NCI-H1436 treated with DMSO at 0.1 percent for 48 hours (cell line): ENCODE results near the gene ATP6V0D1.

Experiments used
- DNase-seq: peaks from one replicate; lab custom pipeline; 2025; lab: John Stamatoyannopoulos, UW

Gene ATP6V0D1

GRCh38 chr16:67445441-67445912 is 35.5 kb downstream of the ATP6V0D1 start:
- DNase-seq = no peak

GRCh38 chr16:67445126-67445426 is 35.9 kb downstream of the ATP6V0D1 start:
- no peak for DNase-seq

DNA sequence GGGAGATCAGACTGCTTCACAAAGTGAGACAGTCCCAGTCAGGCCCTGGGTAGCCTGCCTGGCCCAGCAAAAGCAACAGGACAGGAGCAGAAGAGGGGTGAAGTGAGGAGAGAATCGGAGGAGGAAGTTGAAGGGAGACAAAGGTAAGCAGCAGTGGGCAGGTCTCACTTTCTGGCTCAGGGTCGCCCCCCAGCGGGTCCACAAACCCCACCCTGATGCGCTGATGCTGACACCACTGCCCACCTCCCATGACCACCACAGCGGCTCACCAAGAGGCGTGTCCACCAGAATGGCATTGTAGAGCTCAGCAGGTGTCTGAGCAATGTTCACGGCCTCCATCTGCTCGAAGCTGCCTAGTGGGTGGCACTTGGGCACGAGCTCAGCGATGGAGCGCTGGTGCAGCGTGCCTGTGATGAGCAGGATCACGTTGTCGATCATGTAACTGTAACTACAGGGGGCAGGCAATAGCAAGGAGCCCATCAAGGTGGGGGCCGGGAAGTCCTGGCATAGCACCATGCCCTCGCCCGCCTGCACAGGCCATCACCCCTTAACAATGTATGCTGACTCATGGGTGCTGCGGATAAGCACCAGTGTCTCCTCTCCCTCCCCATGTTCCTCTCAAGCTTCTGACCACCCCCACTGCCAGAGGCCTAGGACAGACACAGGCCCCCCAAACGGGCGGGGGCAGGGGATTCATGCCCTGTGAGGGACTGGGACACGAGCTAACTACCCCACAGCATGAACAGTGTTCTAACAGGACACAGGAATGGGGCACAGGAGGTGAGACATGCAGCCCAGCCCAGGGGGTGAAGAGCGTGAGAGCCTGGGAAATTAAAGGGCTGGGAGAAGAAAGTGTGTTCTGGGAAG is 36.5 kb downstream of the ATP6V0D1 start:
- no peak for DNase-seq

GRCh38 chr16:67443265-67443664 is 37.7 kb downstream of the ATP6V0D1 start:
- DNase-seq = no peak

GRCh38 chr16:67442581-67443255 is 38.2 kb downstream of the ATP6V0D1 start:
- no peak for DNase-seq

DNA sequence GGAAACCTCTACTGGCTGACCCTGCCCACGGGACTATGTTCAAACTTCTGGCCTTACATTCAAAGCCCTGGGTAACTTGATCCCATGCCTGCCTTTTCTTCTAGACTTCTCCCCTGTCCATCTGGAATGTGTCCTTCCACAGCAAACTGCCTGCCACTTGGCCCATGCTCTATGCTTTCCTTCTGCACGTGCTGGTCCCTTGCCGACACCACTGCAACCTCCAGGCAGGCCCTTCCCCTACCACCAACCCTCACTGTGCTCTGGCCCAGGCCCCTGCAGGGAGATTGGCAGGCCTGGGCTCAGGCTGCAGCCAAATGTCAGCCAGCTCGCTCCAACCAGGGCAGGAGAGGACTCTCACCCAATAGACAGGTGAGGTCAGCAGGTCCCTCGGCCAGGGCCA is 39.0 kb downstream of the ATP6V0D1 start:
- DNase-seq = no peak

- no peak for DNase-seq
Observed at GRCh38 chr16:67441271-67441753, 39.6 kb downstream of the ATP6V0D1 start.

- no peak for DNase-seq
Observed at GRCh38 chr16:67438824-67439393, 42.0 kb downstream of the ATP6V0D1 start.

DNA sequence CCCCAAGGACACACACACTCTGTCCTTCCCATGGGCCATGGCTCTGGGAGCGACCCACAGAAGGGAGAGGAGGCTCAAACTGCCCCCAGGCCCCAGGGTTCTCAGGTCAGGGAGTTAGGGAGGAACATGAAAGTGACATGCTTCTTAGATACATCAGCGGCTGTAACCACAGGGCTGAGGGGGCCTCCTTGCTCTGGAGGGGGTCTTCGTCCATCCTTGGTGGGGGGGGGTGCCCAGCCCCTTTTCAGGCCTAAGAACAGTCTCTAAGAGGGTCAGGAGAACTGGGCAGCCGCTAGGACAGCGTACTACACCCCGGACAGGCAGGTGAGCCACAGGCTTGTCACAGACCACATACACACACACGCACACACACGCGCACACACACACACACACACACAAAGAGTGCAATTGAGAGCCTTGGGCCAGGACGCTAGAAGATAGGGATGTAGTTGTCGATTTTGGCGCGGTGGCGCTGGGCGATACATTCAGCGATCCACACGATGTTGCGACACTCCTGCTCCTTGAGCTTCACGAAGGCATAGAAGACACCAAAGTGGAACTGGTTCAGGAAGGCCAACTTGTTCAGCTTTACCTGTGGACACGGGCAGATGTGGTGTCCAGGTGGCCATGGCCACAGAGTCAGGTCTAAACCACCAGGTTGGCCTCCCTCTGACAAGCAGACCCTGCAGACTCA is 42.7 kb downstream of the ATP6V0D1 start:
- DNase-seq = no peak

DNA sequence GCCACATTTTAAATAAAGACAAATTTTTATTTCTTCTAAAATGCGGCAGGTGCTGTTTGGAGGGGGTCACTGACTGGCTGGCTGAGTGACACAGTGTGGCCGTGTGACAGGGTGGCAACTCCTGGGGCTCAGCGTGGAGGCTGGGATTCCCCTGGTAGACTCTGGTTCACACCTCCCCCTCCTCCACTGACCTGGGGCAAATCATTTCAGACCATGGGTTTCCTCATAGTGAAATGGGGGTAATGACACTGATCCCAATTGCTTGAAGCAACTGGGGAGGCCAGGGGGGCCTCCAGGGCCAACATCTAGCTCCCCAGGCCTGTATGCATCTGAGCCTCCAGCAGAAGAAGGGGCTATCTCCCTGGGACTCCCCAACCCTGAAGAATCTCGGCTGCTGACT is 43.4 kb downstream of the ATP6V0D1 start:
- DNase-seq = no peak

DNA sequence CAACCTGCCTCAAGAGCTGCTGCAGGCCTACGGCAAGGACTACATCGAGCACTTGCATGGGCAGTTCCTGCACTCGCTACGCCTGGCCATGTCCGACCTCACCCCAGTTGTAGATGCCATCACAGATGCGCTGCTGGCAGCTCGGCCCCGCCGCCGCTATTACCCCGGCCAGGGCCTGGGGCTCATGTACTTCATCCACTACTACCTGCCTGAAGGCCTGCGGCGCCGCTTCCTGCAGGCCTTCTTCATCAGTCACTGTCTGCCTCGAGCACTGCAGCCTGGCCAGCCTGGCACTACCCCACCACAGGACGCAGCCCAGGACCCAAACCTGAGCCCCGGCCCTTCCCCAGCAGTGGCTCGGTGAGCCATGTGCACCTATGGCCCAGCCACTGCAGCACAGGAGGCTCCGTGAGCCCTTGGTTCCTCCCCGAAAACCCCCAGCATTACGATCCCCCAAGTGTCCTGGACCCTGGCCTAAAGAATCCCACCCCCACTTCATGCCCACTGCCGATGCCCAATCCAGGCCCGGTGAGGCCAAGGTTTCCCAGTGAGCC is 44.2 kb downstream of the ATP6V0D1 start:
- DNase-seq = no peak

- no peak for DNase-seq
Observed at GRCh38 chr16:67435758-67436164, 45.2 kb downstream of the ATP6V0D1 start.

DNA sequence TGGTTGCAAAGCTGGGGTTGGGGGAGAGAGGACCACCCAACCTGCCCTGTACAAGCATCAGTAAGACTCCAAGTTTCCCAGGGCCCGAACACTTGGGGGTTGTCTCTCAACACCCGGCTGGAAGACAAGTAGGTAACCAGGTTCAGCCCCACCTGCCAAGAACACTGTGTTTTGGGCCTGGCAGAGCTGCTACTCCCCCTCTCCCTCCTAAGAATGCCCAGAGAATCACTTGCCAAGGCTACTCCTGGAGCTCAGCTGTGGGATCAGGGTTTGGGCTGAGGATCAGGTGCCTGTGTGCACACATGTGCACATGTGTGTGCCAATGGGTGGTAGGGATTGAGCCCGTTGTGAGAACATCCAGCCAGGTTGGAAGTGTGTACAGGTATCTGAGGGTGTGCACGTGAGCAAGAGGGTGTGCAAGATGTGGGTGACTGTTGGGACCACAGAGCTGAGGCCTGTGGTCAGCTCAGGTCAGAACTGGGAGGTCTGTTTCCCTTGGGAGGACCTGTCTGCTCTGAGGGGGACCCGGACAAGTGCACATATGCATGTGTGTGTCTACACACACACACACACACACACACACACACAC is 47.7 kb downstream of the ATP6V0D1 start:
- DNase-seq = no peak

- no peak for DNase-seq
Observed at GRCh38 chr16:67432506-67432890, 48.5 kb downstream of the ATP6V0D1 start.

DNA sequence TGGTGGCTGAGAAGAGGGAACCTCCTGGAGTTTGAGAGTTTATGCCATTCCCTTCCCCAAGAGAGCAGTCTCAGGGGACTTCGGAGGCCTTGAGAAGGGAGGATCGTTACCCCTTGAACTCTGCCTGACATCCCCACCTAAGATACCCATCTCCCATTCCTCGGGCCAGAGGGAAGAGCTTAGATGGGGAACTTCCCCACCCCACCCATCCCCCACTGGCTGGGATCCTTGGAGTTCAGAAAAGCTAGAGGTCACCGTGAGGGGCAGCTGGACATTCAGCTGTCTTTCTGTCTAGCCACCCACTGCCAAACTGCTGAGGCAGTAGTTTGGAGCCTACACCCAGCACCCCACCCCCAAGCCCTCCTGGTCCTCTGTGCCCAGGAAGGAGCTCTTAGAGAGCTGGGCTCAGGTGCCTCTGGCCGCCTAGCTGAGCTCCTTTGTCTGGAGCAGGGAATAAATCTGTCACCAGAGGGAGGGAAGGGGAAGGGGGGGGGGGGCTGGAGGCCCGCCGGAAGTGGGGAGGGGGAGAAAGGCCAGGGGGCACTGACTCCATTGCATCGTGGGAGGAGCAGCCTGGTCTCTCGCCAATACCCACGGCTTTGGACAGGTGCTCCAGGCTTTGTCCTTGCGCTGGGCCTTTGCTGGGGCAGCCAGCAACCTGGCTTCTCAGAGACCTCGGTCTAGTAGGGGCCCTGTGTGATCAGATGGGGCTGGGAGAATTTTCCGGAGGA is 49.0 kb downstream of the ATP6V0D1 start:
- DNase-seq = no peak

GRCh38 chr16:67430977-67431774 is 49.8 kb downstream of the ATP6V0D1 start, which contains the start of gene HSD11B2:
TSS of gene HSD11B2 (plus strand) at chr16:67431121. CDS start at chr16:67431249, 128 bp downstream.
- DNase-seq = no peak

- no peak for DNase-seq
Observed at GRCh38 chr16:67430504-67430976, 50.4 kb downstream of the ATP6V0D1 start.

GRCh38 chr16:67429799-67430503 is 51.0 kb downstream of the ATP6V0D1 start:
- no peak for DNase-seq
